Loucy (cell line): ENCODE measurements around the gene UBAC2.

ENCODE experiments used
- EZH2phosphoT487 ChIP-seq: fragments of 200-600 bp; IDR thresholded peaks from 2 replicates; pipeline ENCODE4 v1.6.1; 2018; ENCODE audit warnings: antibody characterized with exemption, mild to moderate bottlenecking, moderate library complexity, borderline replicate concordance
- TF ChIP-seq, protein P1 (sequence below): fragments of 200-600 bp; sonication (generic); conservative IDR thresholded peaks from 2 replicates; pipeline ENCODE4 v1.5.1; 2014; ENCODE audit warnings: mild to moderate bottlenecking, antibody characterized with exemption, low read length

DNA sequence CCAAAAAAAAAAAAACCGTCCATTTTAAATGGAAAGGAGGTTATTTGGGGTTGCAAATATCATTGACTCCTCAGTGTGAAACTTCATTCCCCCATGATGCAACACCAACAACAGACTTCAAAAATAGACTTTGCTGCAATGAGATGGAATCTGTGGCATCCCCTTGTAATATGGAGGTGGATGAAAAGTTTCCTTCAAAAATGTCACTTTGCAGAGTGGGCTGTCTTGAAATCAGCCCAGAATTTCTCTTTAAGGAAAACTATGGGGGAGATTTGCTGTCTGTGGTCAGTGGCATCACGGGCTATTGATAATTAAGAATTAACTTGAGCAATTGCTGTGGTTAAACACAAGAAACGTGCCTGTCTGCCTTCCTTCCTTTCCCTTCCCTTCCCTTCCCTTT lies 56.1 kb downstream of the UBAC2 start:
- TF ChIP-seq, protein P1, sequence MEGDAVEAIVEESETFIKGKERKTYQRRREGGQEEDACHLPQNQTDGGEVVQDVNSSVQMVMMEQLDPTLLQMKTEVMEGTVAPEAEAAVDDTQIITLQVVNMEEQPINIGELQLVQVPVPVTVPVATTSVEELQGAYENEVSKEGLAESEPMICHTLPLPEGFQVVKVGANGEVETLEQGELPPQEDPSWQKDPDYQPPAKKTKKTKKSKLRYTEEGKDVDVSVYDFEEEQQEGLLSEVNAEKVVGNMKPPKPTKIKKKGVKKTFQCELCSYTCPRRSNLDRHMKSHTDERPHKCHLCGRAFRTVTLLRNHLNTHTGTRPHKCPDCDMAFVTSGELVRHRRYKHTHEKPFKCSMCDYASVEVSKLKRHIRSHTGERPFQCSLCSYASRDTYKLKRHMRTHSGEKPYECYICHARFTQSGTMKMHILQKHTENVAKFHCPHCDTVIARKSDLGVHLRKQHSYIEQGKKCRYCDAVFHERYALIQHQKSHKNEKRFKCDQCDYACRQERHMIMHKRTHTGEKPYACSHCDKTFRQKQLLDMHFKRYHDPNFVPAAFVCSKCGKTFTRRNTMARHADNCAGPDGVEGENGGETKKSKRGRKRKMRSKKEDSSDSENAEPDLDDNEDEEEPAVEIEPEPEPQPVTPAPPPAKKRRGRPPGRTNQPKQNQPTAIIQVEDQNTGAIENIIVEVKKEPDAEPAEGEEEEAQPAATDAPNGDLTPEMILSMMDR: no peak
- TF ChIP-seq EZH2phosphoT487: no peak
